ENCODE results near the gene SEC23B. TPM values are rescaled to one million over a fixed set of nuclear protein-coding genes. Genes with fewer than 3 reads are reported as not detected.

SEC23B gene
- total and polyA plus RNA-seq, 2 of the 8 experiments (the other 6 are each of a cell fraction or from before 2014, with no cell fraction given), result 53.3 to 62.8 TPM

- Histone ChIP-seq H3K23me2 (ENCODE audit: low read depth, low read length) (no peaks in the 10 kb centered on the region; the same call in 1 of the 2 replicates), H4K20me1 (replicated peaks in 1 of 2; ENCODE audit: control insufficient read depth in 1 of 2, insufficient read depth in 2 of 2, low read length in 2 of 2) (peaks cover 0 to 5% of the 10 kb centered on the region in 2 experiments), H4K8ac (ENCODE audit: extremely low read depth, insufficient read depth, low read length) (no peak overlapping the region), H2BK120ac (replicated peaks; ENCODE audit: low read depth, low read length) (no peak overlapping the region), H3K9me3 (ENCODE audit: insufficient read depth in 2 of 2, low read depth in 1 of 2, low read length in 1 of 2) (no peaks in the 10 kb centered on the region), H3K23ac (ENCODE audit: insufficient read length) (no peak overlapping the region), H3K4me1 (replicated peaks in 1 of 4; ENCODE audit: control insufficient read depth in 3 of 4, insufficient read depth in 4 of 4, low read length in 3 of 4) (peaks cover 0 to 5% (median 1%) of the 10 kb centered on the region in 4 experiments; a peak in 2 of 7 replicates), H3K27me3 (replicated peaks in 1 of 4; ENCODE audit: control insufficient read depth in 3 of 4, extremely low read depth in 1 of 4, insufficient read depth in 3 of 4, low read length in 3 of 4) (no peaks in the 10 kb centered on the region), H3K79me1 (ENCODE audit: low read depth, low read length) (no peaks in the 10 kb centered on the region; the same call in 1 of the 2 replicates), H2BK20ac (ENCODE audit: low read length) (no peak overlapping the region), H2BK15ac (ENCODE audit: low read length) (no peak overlapping the region), H2BK5ac (ENCODE audit: low read depth, low read length) (no peak overlapping the region), H3K4me3 (ENCODE audit: extremely low read depth in 1 of 4, insufficient read depth in 2 of 4, low read depth in 3 of 4, low read length in 4 of 4) (no peak overlapping the region), H3K27ac (ENCODE audit: low read depth, low read length) (no peak overlapping the region), H2AFZ (ENCODE audit: low read length) (no peak overlapping the region), H3K79me2 (ENCODE audit: control insufficient read depth in 1 of 2, insufficient read depth in 2 of 2, low read length in 2 of 2) (peaks cover 0 to 19% of the 10 kb centered on the region in 2 experiments; a peak in 2 of 4 replicates), H4K91ac (replicated peaks; ENCODE audit: insufficient read length, low read length) (no peak overlapping the region), H3K4ac (replicated peaks; ENCODE audit: insufficient read length, low read depth, low read length) (no peak overlapping the region), H3K14ac (ENCODE audit: insufficient read length) (no peak overlapping the region), H3K9ac (replicated peaks in 1 of 4; ENCODE audit: extremely low read depth in 1 of 4, low read depth in 3 of 4, low read length in 3 of 4) (no peak overlapping the region), H3K18ac (ENCODE audit: extremely low read depth, low read length) (no peak overlapping the region), H2BK12ac (ENCODE audit: low read depth, low read length) (no peak overlapping the region), H3K36me3 (ENCODE audit: control insufficient read depth in 2 of 4, insufficient read depth in 4 of 4, low read length in 3 of 4) (peaks cover 0 to 8% (median 3%) of the 10 kb centered on the region in 4 experiments; a peak in 3 of 8 replicates), H4K5ac (ENCODE audit: insufficient read length, low read depth, low read length) (no peak overlapping the region), H3K56ac (replicated peaks; ENCODE audit: insufficient read length, low read depth, low read length) (no peak overlapping the region), H2AK5ac (ENCODE audit: low read depth, low read length) (no peak overlapping the region), H3K4me2 (ENCODE audit: insufficient read depth in 1 of 2, low read depth in 2 of 2, low read length in 2 of 2) (no peak overlapping the region)
- ChIA-PET POLR2A (ENCODE audit: partially characterized antibody) (no interaction called here), CTCF (ENCODE audit: partially characterized antibody) (interaction anchor here (0.7 to 1.3 kb wide), 5 partner anchors 15 to 708 kb away, joined by 3 to 4 read pairs (median 3); no protein-coding TSS in a partner anchor)
- DNase-seq (ENCODE audit: low read depth in 1 of 2, low spot score in 2 of 2) (no peak), FAIRE-seq (no peak)
- TF ChIP-seq BRCA1 (IDR thresholded peaks at IDR 0.05; ENCODE audit: low read depth, low read length) (no peak), SIX5 (IDR thresholded peaks at IDR 0.05; ENCODE audit: low read depth, low read length) (no peak), ASH2L (IDR thresholded peaks at IDR 0.05; ENCODE audit: low read length) (no peak), HDAC2 (IDR thresholded peaks at IDR 0.05; ENCODE audit: borderline replicate concordance in 1 of 2, low read depth in 2 of 2, low read length in 2 of 2) (no peak)
Measured at GRCh38 chr20:18596270-18596669, 88.5 kb downstream of the SEC23B start.

All from H1 (cell line).